GM12878 (cell line): ENCODE measurements around the gene CATSPERZ. TPM values are rescaled to one million over a fixed set of nuclear protein-coding genes. Genes with fewer than 3 reads are reported as not detected.
A peak's percentile ranks its signal among the peaks of the same experiment; 100 is the strongest.

Source experiments
- ATAC-seq: fragments of 200-7000 bp; cut with Tn5 transposase; 3 replicates; pipeline ENCODE4 v1.9.1; 2020; ENCODE audit warnings: mild to moderate bottlenecking, moderate library complexity
- BruUV-seq: library from RNA; stranded (reverse); fragments of 400-500 nt; replicated peaks from 2 replicates; lab custom pipeline; 2021; lab: Mats Ljungman, UMichigan
- CTCF ChIA-PET: fragments of 300-600 bp; sonication (Branson Sonifier 250); formaldehyde crosslinking; extraction: SDS; loops from one replicate; lab custom pipeline; 2021; ENCODE audit warnings: inconsistent platforms; lab: Yijun Ruan, JAX
- POLR2A ChIA-PET: fragments of 350-600 bp; formaldehyde crosslinking; extraction: SDS; loops from one replicate; lab custom pipeline; 2021; ENCODE audit warnings: inconsistent platforms; lab: Charles Lee
- RAD21 ChIA-PET: fragments of 300-600 bp; sonication (Branson Sonifier 250); formaldehyde crosslinking; loops from one replicate; lab custom pipeline; 2023; ENCODE audit warnings: antibody characterized with exemption; ENCODE audit not compliant: unreplicated experiment; lab: Charles Lee
- SMC1A ChIA-PET: fragments of 300-600 bp; sonication (Branson Sonifier 250); formaldehyde crosslinking; loops from one replicate; lab custom pipeline; 2023; ENCODE audit not compliant: unreplicated experiment, uncharacterized antibody; lab: Charles Lee
- DNase-seq: peaks from one replicate; pipeline ENCODE4 v3.0.0-alpha.2; 2011; ENCODE audit warnings: low read depth, low spot score
- FAIRE-seq: peaks from 3 replicates; lab custom pipeline; 2011; peaks lifted over from hg19 to GRCh38; lab: Jason Lieb, UNC
- H2AFZ ChIP-seq: 2 replicates; pipeline ENCODE4 v1.6.0; 2011; ENCODE audit warnings: low read depth, low read length, control low read depth; ENCODE audit not compliant: control insufficient read depth
- H3K27ac ChIP-seq: 2 replicates; pipeline ENCODE4 v1.5.1; 2011; ENCODE audit warnings: control low read depth; ENCODE audit not compliant: control insufficient read depth, insufficient read depth
- H3K27me3 ChIP-seq, 2 experiments: replicated peaks in 1 of 2; 2 replicates each; pipeline versions ENCODE4 v1.6.0 to v1.6.1; 2011; ENCODE audit warnings: low read length in 1 of 2; ENCODE audit not compliant: control insufficient read depth in 2 of 2, insufficient read depth in 2 of 2
- H3K36me3 ChIP-seq, 2 experiments: 2 replicates each; pipeline ENCODE4 v1.5.1; 2011; ENCODE audit warnings: low read length in 1 of 2; ENCODE audit not compliant: control insufficient read depth in 2 of 2, insufficient read depth in 2 of 2
- H3K4me1 ChIP-seq: 2 replicates; pipeline ENCODE4 v1.6.1; 2011; ENCODE audit warnings: mild to moderate bottlenecking, low read length, moderate library complexity, mixed read lengths; ENCODE audit not compliant: control insufficient read depth, insufficient read depth
- H3K4me2 ChIP-seq: 2 replicates; pipeline ENCODE4 v1.6.0; 2011; ENCODE audit warnings: control low read depth; ENCODE audit not compliant: control insufficient read depth, insufficient read depth
- H3K4me3 ChIP-seq: fragments of 200-600 bp; sonication (generic); 2 replicates; pipeline ENCODE4 v1.5.1; 2016
- H3K79me2 ChIP-seq: 2 replicates; pipeline ENCODE4 v1.6.0; 2011; ENCODE audit warnings: low read length; ENCODE audit not compliant: control insufficient read depth, insufficient read depth
- H3K9ac ChIP-seq: 2 replicates; pipeline ENCODE4 v1.8.0; 2011; ENCODE audit warnings: low read length, control low read depth, mixed read lengths; ENCODE audit not compliant: control insufficient read depth, insufficient read depth
- H3K9me3 ChIP-seq: replicated peaks from 3 replicates; pipeline ENCODE4 v1.5.1; 2011; ENCODE audit warnings: mild to moderate bottlenecking, low read length; ENCODE audit not compliant: control insufficient read depth, insufficient read depth
- H4K20me1 ChIP-seq: 2 replicates; pipeline ENCODE4 v1.6.0; 2011; ENCODE audit not compliant: control insufficient read depth, insufficient read depth
- BACH1 ChIP-seq: fragments of 450-650 bp; IDR thresholded peaks from 2 replicates; pipeline ENCODE4 v1.6.1; 2017; ENCODE audit warnings: mild to moderate bottlenecking, borderline replicate concordance
- CBFB ChIP-seq: IDR thresholded peaks from 2 replicates; pipeline ENCODE4 v1.6.1; 2016; ENCODE audit warnings: antibody characterized with exemption, low read depth
- CHD4 ChIP-seq: fragments of 200-600 bp; sonication (generic); IDR thresholded peaks from 2 replicates; pipeline ENCODE4 v1.6.1; 2016; ENCODE audit warnings: mild to moderate bottlenecking
- DPF2 ChIP-seq: fragments of 450-650 bp; IDR thresholded peaks from 2 replicates; pipeline ENCODE4 v1.6.1; 2017; ENCODE audit warnings: mild to moderate bottlenecking
- HCFC1 ChIP-seq: fragments of 150-350 bp; IDR thresholded peaks from 2 replicates; pipeline ENCODE4 v1.6.1; 2014; ENCODE audit warnings: low read length
- IKZF2 ChIP-seq, 2 experiments: fragments of 450-650 bp; IDR thresholded peaks; 2 replicates each; pipeline ENCODE4 v1.6.1; 2017; ENCODE audit warnings: mild to moderate bottlenecking in 2 of 2, moderate library complexity in 2 of 2
- KDM1A ChIP-seq: fragments of 200-600 bp; sonication (generic); IDR thresholded peaks from 2 replicates; pipeline ENCODE4 v1.6.1; 2016; ENCODE audit warnings: borderline replicate concordance
- KLF5 ChIP-seq: fragments of 450-650 bp; IDR thresholded peaks from 2 replicates; pipeline ENCODE4 v1.6.1; 2014; ENCODE audit warnings: mild to moderate bottlenecking; ENCODE audit not compliant: partially characterized antibody
- MYC ChIP-seq: IDR thresholded peaks from 2 replicates; pipeline ENCODE4 v1.6.1; 2011; ENCODE audit warnings: mild to moderate bottlenecking, low read length, moderate library complexity, inconsistent platforms; ENCODE audit not compliant: insufficient read depth, insufficient replicate concordance, insufficient read length, severe bottlenecking
- PBX3 ChIP-seq: IDR thresholded peaks from 2 replicates; pipeline ENCODE4 v1.6.1; 2011; ENCODE audit warnings: mild to moderate bottlenecking, low read depth, low read length, moderate library complexity; ENCODE audit not compliant: insufficient replicate concordance
- SMAD5 ChIP-seq: IDR thresholded peaks from 2 replicates; pipeline ENCODE4 v1.6.1; 2016; ENCODE audit warnings: antibody characterized with exemption, low read depth
- TCF3 ChIP-seq: IDR thresholded peaks from 2 replicates; pipeline ENCODE4 v1.6.1; 2012; ENCODE audit warnings: low read depth, mild to moderate bottlenecking, low read length, borderline replicate concordance; ENCODE audit not compliant: insufficient read depth
- WGBS: methylation state at CpG from one replicate; pipeline ENCODE4 v1.1.6; 2016; ENCODE audit warnings: low lambda C conversion rate; ENCODE audit not compliant: insufficient replicate concordance, insufficient coverage; ENCODE audit errors: missing lambda C conversion rate; 5-methylcytosine and 5-hydroxymethylcytosine counted together
- in situ Hi-C: fragments of 300-500 bp; cut with MboI; formaldehyde crosslinking; loops from 9 replicates; pipeline ENCODE4 v1.14.3; 2018; ENCODE audit warnings: mixed read lengths
- intact Hi-C: fragments of 100-400 bp; cut with micrococcal nuclease; formaldehyde crosslinking; loops from one replicate; pipeline ENCODE4 v1.14.2; 2022; ENCODE audit not compliant: unreplicated experiment
- polyA plus RNA-seq, 11 experiments: library from polyadenylated mRNA; depleted of rRNA in 4 of 11; unstranded in 6 of 11; stranded (reverse) in 5 of 11; fragments of >200 nt; fragmentation: Nextera tagmentation in 4 of 11; fragmentation: Illumina TruSeq in 1 of 11; extraction: Ambion mirVana in 4 of 11; extraction: Trizol in 1 of 11; gene quantifications; 1 replicate in 1 of 11; 2 replicates in 10 of 11; pipeline versions ENCODE4 v1.2.1 to v1.2.3, GENCODE V29; 2011 to 2016; ENCODE audit warnings: inconsistent platforms in 2 of 11, missing spikeins in 2 of 11, low read depth in 1 of 11
- total RNA-seq, 4 experiments: library from RNA; depleted of rRNA in 3 of 4; stranded (reverse); fragments of >200 nt in 3 of 4; fragmentation: Illumina TruSeq in 1 of 4; extraction: Trizol in 1 of 4; gene quantifications; 2 replicates each; pipeline versions ENCODE4 v1.2.1 to v1.2.3, GENCODE V29; 2013 to 2021
- TF ChIP-seq, protein P1 (sequence below): IDR thresholded peaks from 2 replicates; pipeline ENCODE4 v1.6.1; 2012; ENCODE audit warnings: mild to moderate bottlenecking, low read depth, low read length
- TF ChIP-seq, protein P2 (sequence below): IDR thresholded peaks from 2 replicates; pipeline ENCODE4 v1.6.1; 2012; ENCODE audit warnings: low read depth, low read length, improper control_type of control experiment

The CATSPERZ gene
- total and polyA plus RNA-seq, 10 of the 15 experiments (the other 5 are each of a cell fraction or from before 2014, with no cell fraction given): 0.12 to 0.31 TPM; not detected in 8

GRCh38 chr11:64284962-64285884, 14.9 kb upstream of the CATSPERZ start, which contains the start of gene GPR137:
Gene GPR137, plus strand, starts transcription at chr11:64285848. Its CDS starts 677 bp downstream, at chr11:64286525.
- Histone ChIP-seq H3K27ac (peak within 1 kb of the TSS; percentile 91), H3K9ac (peak within 1 kb of the TSS; percentile 81), H3K4me3 (peak within 1 kb of the TSS; percentile 86), H4K20me1 (no peaks in the 10 kb centered on the region), H3K4me1 (peaks cover 7% of the 10 kb centered on the region), H3K27me3 (no peaks in the 10 kb centered on the region), H3K79me2 (peaks cover 15% of the 10 kb centered on the region), H3K4me2 (peak within 1 kb of the TSS; percentile 99), H3K9me3 (no peaks in the 10 kb centered on the region), H3K36me3 (peaks cover 0 to 2% of the 10 kb centered on the region in 2 experiments; a peak in 2 of 4 replicates), H2AFZ (peak within 1 kb of the TSS; percentile 96)
- ChIA-PET POLR2A (interaction anchor here (0.6 to 6.2 kb wide), 10 partner anchors 8 to 78 kb away, joined by 3 to 92 read pairs (median 7); partner anchors contain the start of genes ESRRA, FERMT3, FKBP2 and PRDX5), RAD21 (interaction anchor here (0.6 to 2.7 kb wide), 8 partner anchors 14 to 81 kb away, joined by 3 to 10 read pairs (median 6); partner anchors contain the start of genes FERMT3, NUDT22, PRDX5 and TRMT112), SMC1A (interaction anchor here (0.9 to 3.5 kb wide), 4 partner anchors 14 to 32 kb away, joined by 4 to 16 read pairs (median 8); partner anchors contain the start of genes CATSPERZ, PRDX5 and TRMT112), CTCF (interaction anchor here (1.0 to 5.5 kb wide), 7 partner anchors 15 to 80 kb away, joined by 3 to 46 read pairs (median 4); partner anchors contain the start of genes CATSPERZ, ESRRA, FERMT3 and PRDX5)
- WGBS: under 1% methylated on average over 63 of the region's 102 CpGs
- TSS peak; percentile 84 for BruUV-seq
- in situ Hi-C loops: no loop called here
- DNase-seq: no peak
- FAIRE-seq: peak; percentile 77
- peak; percentile 76 for ATAC-seq
- intact Hi-C loops: loop anchor here (1.0 kb wide), 1 partner anchor 15 kb away; no protein-coding TSS in a partner anchor
- TF ChIP-seq SMAD5 (no peak), BACH1 (0 out of 2 replicates have a peak, but pooled peaks have one; percentile 65), IKZF2 (IDR thresholded peaks at IDR 0.05) (peak; percentile 38 to 42; a peak in 1 of 4 replicates), DPF2 (peak; percentile 96), PBX3 (no peak), MYC (no peak), CHD4 (no peak), CBFB (no peak), KDM1A (no peak), HCFC1 (peak; percentile 61; the same call in 1 of the 2 replicates), KLF5 (peak; percentile 74), TCF3 (no peak)
- TF ChIP-seq, protein P1, sequence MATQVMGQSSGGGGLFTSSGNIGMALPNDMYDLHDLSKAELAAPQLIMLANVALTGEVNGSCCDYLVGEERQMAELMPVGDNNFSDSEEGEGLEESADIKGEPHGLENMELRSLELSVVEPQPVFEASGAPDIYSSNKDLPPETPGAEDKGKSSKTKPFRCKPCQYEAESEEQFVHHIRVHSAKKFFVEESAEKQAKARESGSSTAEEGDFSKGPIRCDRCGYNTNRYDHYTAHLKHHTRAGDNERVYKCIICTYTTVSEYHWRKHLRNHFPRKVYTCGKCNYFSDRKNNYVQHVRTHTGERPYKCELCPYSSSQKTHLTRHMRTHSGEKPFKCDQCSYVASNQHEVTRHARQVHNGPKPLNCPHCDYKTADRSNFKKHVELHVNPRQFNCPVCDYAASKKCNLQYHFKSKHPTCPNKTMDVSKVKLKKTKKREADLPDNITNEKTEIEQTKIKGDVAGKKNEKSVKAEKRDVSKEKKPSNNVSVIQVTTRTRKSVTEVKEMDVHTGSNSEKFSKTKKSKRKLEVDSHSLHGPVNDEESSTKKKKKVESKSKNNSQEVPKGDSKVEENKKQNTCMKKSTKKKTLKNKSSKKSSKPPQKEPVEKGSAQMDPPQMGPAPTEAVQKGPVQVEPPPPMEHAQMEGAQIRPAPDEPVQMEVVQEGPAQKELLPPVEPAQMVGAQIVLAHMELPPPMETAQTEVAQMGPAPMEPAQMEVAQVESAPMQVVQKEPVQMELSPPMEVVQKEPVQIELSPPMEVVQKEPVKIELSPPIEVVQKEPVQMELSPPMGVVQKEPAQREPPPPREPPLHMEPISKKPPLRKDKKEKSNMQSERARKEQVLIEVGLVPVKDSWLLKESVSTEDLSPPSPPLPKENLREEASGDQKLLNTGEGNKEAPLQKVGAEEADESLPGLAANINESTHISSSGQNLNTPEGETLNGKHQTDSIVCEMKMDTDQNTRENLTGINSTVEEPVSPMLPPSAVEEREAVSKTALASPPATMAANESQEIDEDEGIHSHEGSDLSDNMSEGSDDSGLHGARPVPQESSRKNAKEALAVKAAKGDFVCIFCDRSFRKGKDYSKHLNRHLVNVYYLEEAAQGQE: no peak
- TF ChIP-seq, protein P2, sequence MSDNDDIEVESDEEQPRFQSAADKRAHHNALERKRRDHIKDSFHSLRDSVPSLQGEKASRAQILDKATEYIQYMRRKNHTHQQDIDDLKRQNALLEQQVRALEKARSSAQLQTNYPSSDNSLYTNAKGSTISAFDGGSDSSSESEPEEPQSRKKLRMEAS: no peak
